CD4-positive, alpha-beta T cell treated with Interleukin-4 for 1 hour (primary cell): ENCODE results near the gene EIPR1.

Experiments used
- DNase-seq, 2 donors: peaks; one replicate each; pipeline ENCODE4 v3.0.0-alpha.2; 2020 to 2022

The EIPR1 gene

DNA sequence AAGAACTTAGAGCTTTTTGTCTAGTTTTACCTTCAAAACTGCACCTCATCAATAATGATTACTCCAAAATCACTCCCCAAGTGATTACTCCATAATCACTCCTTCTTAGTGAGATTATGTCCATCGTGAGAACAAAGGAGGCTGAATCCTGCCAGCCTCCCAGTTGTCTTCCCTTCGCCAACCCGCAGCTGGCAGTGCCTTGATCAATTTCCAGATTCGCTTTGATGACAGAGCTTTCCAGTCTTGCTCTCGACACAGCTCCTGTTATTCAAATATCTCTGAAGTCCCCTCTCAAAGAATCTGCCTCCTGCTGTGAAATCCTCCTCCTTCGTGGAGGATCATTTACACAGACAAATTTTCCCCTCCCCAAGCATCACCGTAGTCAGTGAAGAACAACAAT, 237.7 kb downstream of the EIPR1 start:
- DNase-seq, result no peak
